HCT116 (cell line): ENCODE data around the gene SNX25. TPM values are rescaled to one million over a fixed set of nuclear protein-coding genes. Genes with fewer than 3 reads are reported as not detected.

Source experiments
- ATAC-seq: fragments of 200-7000 bp; cut with Tn5 transposase; 2 replicates; pipeline ENCODE4 v1.9.1; 2020; ENCODE audit warnings: mild to moderate bottlenecking, moderate library complexity
- BruUV-seq: library from RNA; stranded (reverse); fragments of 400-500 nt; replicated peaks from 2 replicates; lab custom pipeline; 2021; lab: Mats Ljungman, UMichigan
- CTCF ChIA-PET: fragments of 300-600 bp; sonication (Branson Sonifier 250); formaldehyde crosslinking; loops from one replicate; lab custom pipeline; 2021; ENCODE audit warnings: antibody characterized with exemption; lab: Charles Lee
- POLR2A ChIA-PET: fragments of 300-600, 350-600 bp; sonication (Branson Sonifier 250); formaldehyde crosslinking; loops from one replicate; lab custom pipeline; 2021; ENCODE audit warnings: antibody characterized with exemption; lab: Charles Lee
- RAD21 ChIA-PET, 2 experiments: fragments of 300-600 bp; sonication (Branson Sonifier 250); formaldehyde crosslinking; loops; one replicate each; lab custom pipeline; 2023; ENCODE audit warnings: low total read pairs in 2 of 2; ENCODE audit not compliant: uncharacterized antibody in 2 of 2, unreplicated experiment in 2 of 2, low non-redundant PET in 1 of 2; lab: Charles Lee
- DNase-seq: peaks from one replicate; pipeline ENCODE4 v3.0.0-alpha.2; 2010; ENCODE audit warnings: low read depth, low spot score
- H2AFZ ChIP-seq: fragments of 200-600 bp; shearing (Covaris generic), sonication (generic); 2 replicates; pipeline ENCODE4 v1.6.1; 2017; ENCODE audit warnings: low read depth, mixed run types, mixed read lengths, antibody characterized with exemption, low read length; ENCODE audit not compliant: poor library complexity, severe bottlenecking
- H3K27ac ChIP-seq: 2 replicates; pipeline ENCODE4 v1.5.1; 2012; ENCODE audit warnings: low read depth, low read length
- H3K27me3 ChIP-seq: fragments of 200-600 bp; sonication (generic); 2 replicates; pipeline ENCODE4 v1.6.1; 2016; ENCODE audit warnings: mixed run types, low read length, mixed read lengths; ENCODE audit not compliant: insufficient read depth
- H3K36me3 ChIP-seq, 2 experiments: fragments of 200-500 bp in 1 of 2; fragments of 200-600 bp in 1 of 2; sonication (Bioruptor generic) in 1 of 2; sonication (generic) in 1 of 2; 2 replicates each; pipeline versions ENCODE4 v1.5.1 to v1.6.1; 2014 to 2016; ENCODE audit warnings: low read length in 2 of 2, inconsistent platforms in 1 of 2, mixed read lengths in 1 of 2, mixed run types in 1 of 2; ENCODE audit not compliant: insufficient read depth in 2 of 2, control insufficient read depth in 1 of 2
- H3K4me1 ChIP-seq, 2 experiments: fragments of 200-600 bp in 1 of 2; sonication (generic) in 1 of 2; 2 replicates each; pipeline versions ENCODE4 v1.5.1 to v1.6.1; 2012 to 2017; ENCODE audit warnings: low read length in 2 of 2, inconsistent platforms in 1 of 2, mild to moderate bottlenecking in 1 of 2, mixed read lengths in 1 of 2, mixed run types in 1 of 2, moderate library complexity in 1 of 2; ENCODE audit not compliant: insufficient read depth in 2 of 2, control insufficient read depth in 1 of 2
- H3K4me2 ChIP-seq: fragments of 200-600 bp; sonication (generic); 2 replicates; pipeline ENCODE4 v1.6.1; 2017; ENCODE audit warnings: mixed run types, low read length, mixed read lengths
- H3K4me3 ChIP-seq, 2 experiments: fragments of 200-600 bp in 1 of 2; sonication (generic) in 1 of 2; replicated peaks in 1 of 2; 2 replicates each; pipeline ENCODE4 v1.5.1; 2011 to 2016; ENCODE audit warnings: low read length in 2 of 2, control low read depth in 1 of 2, low read depth in 1 of 2, mild to moderate bottlenecking in 1 of 2, mixed read lengths in 1 of 2, mixed run types in 1 of 2
- H3K79me2 ChIP-seq: fragments of 200-600 bp; sonication (generic); 2 replicates; pipeline ENCODE4 v1.6.1; 2017; ENCODE audit warnings: mild to moderate bottlenecking, mixed run types, low read length, moderate library complexity, mixed read lengths; ENCODE audit not compliant: insufficient read depth
- H3K9ac ChIP-seq: fragments of 200-600 bp; sonication (generic); 2 replicates; pipeline ENCODE4 v1.6.1; 2016; ENCODE audit warnings: low read length, mixed read lengths
- H3K9me2 ChIP-seq: fragments of 200-600 bp; sonication (generic), shearing (Covaris generic); 2 replicates; pipeline ENCODE4 v1.6.1; 2017; ENCODE audit warnings: mixed run types, mild to moderate bottlenecking, moderate library complexity; ENCODE audit not compliant: insufficient read depth
- H3K9me3 ChIP-seq, 2 experiments: fragments of 200-500 bp in 1 of 2; fragments of 200-600 bp in 1 of 2; sonication (Bioruptor generic) in 1 of 2; sonication (generic) in 1 of 2; 2 replicates each; pipeline ENCODE4 v1.6.1; 2014 to 2017; ENCODE audit warnings: low read length in 2 of 2, mixed read lengths in 2 of 2, inconsistent platforms in 1 of 2, low read depth in 1 of 2, mild to moderate bottlenecking in 1 of 2, mixed run types in 1 of 2, moderate library complexity in 1 of 2; ENCODE audit not compliant: control insufficient read depth in 1 of 2, insufficient read depth in 1 of 2
- H4K20me1 ChIP-seq: fragments of 200-600 bp; sonication (generic), shearing (Covaris generic); 2 replicates; pipeline ENCODE4 v1.6.1; 2017; ENCODE audit warnings: mixed run types, mild to moderate bottlenecking, moderate library complexity; ENCODE audit not compliant: insufficient read depth
- ELF1 ChIP-seq: IDR thresholded peaks from 2 replicates; pipeline ENCODE4 v1.6.1; 2012; ENCODE audit warnings: low read depth, borderline replicate concordance
- JUND ChIP-seq: IDR thresholded peaks from 2 replicates; pipeline ENCODE4 v1.6.1; 2012
- RAD21 ChIP-seq: IDR thresholded peaks from 2 replicates; pipeline ENCODE4 v1.6.1; 2012; ENCODE audit warnings: low read depth, mild to moderate bottlenecking
- REST ChIP-seq: IDR thresholded peaks from 2 replicates; pipeline ENCODE4 v1.6.1; 2012; ENCODE audit warnings: low read depth
- SP1 ChIP-seq: IDR thresholded peaks from 2 replicates; pipeline ENCODE4 v1.6.1; 2012; ENCODE audit warnings: low read depth
- YY1 ChIP-seq: IDR thresholded peaks from 2 replicates; pipeline ENCODE4 v1.6.1; 2011; ENCODE audit warnings: low read length, low read depth, moderate library complexity, mild to moderate bottlenecking; ENCODE audit not compliant: insufficient replicate concordance; ENCODE audit errors: extremely low read depth
- ZFX ChIP-seq: fragments of 450-650 bp; IDR thresholded peaks from 2 replicates; pipeline ENCODE4 v1.6.1; 2017
- ZNF274 ChIP-seq: fragments of 200-500 bp; sonication (Bioruptor generic); IDR thresholded peaks from 2 replicates; pipeline ENCODE4 v1.6.1; 2014; ENCODE audit warnings: mild to moderate bottlenecking, low read depth, low read length, inconsistent platforms
- intact Hi-C: fragments of 100-400 bp; cut with micrococcal nuclease; formaldehyde crosslinking; loops from 2 replicates; pipeline ENCODE4 v1.10.0; 2022
- total RNA-seq: library from RNA; stranded (reverse); gene quantifications from one replicate; pipeline ENCODE4 v1.2.1, GENCODE V29; 2021; ENCODE audit not compliant: unreplicated experiment

SNX25 gene
- total RNA-seq, 1 experiment from 2014 or later, result 20.9 TPM

- Histone ChIP-seq H3K9me3 (no peaks in the 10 kb centered on the region), H3K79me2 (peaks cover 12% of the 10 kb centered on the region)
- POLR2A ChIA-PET, result no interaction called here
Measured at GRCh38 chr4:185244763-185245162, 35.4 kb downstream of the SNX25 start.

More at GRCh38 chr4:185244763-185245162, 35.4 kb downstream of the SNX25 start:
- BruUV-seq, result no TSS peak
- H3K4me3 ChIP-seq, result no peak overlapping the region
- intact Hi-C loops, result no loop called here
- no peaks in the 10 kb centered on the region for H3K36me3 ChIP-seq
- ATAC-seq (no peak), DNase-seq (no peak)
- no peaks in the 10 kb centered on the region for H3K9me2 ChIP-seq
- H3K27ac ChIP-seq, result no peak overlapping the region
- no peak overlapping the region for H3K9ac ChIP-seq
- H4K20me1 ChIP-seq, result no peaks in the 10 kb centered on the region
- H3K27me3 ChIP-seq, result no peaks in the 10 kb centered on the region
- no peak overlapping the region for H2AFZ ChIP-seq
- peaks cover 10 to 14% of the 10 kb centered on the region in 2 experiments; a peak in 3 of 4 replicates for H3K4me1 ChIP-seq
- TF ChIP-seq ZNF274 (no peak), ZFX (no peak), ELF1 (no peak), REST (no peak), YY1 (no peak), JUND (no peak), SP1 (no peak), RAD21 (no peak)
- H3K4me2 ChIP-seq, result no peak overlapping the region
- CTCF ChIA-PET, result no interaction called here
- RAD21 ChIA-PET, result no interaction called here
